HEK293 (cell line): ENCODE measurements around the gene TCF15.
A peak's percentile ranks its signal among the peaks of the same experiment; 100 is the strongest.

Experiments used
- CTCF ChIA-PET: fragments of 350-600 bp; formaldehyde crosslinking; extraction: SDS; loops from one replicate; lab custom pipeline; 2021; ENCODE audit warnings: antibody characterized with exemption; lab: Yijun Ruan, JAX
- POLR2A ChIA-PET: fragments of 300-600 bp; formaldehyde crosslinking; extraction: SDS; loops from one replicate; lab custom pipeline; 2020; ENCODE audit warnings: antibody characterized with exemption, inconsistent platforms; lab: Yijun Ruan, JAX
- H3K27ac ChIP-seq: fragments of 200-500 bp; sonication (Bioruptor generic); 2 replicates; pipeline ENCODE4 v1.5.1; 2014; ENCODE audit warnings: low read depth, low read length, control low read depth, inconsistent platforms; ENCODE audit errors: extremely low read depth
- H3K36me3 ChIP-seq, 2 experiments: fragments of 200-500 bp in 1 of 2; sonication (Bioruptor generic) in 1 of 2; 1 replicate in 1 of 2; 2 replicates in 1 of 2; pipeline ENCODE4 v1.5.1; 2014 to 2017; ENCODE audit warnings: inconsistent platforms in 2 of 2, low read length in 2 of 2; ENCODE audit not compliant: control insufficient read depth in 2 of 2, insufficient read depth in 1 of 2
- H3K4me1 ChIP-seq: fragments of 200-500 bp; sonication (Bioruptor generic); 2 replicates; pipeline ENCODE4 v1.5.1; 2014; ENCODE audit warnings: mild to moderate bottlenecking, low read length, inconsistent platforms; ENCODE audit not compliant: control insufficient read depth, insufficient read depth
- H3K4me3 ChIP-seq: 2 replicates; pipeline ENCODE4 v1.5.1; 2011; ENCODE audit warnings: low read depth, mild to moderate bottlenecking, control low read depth, low read length, moderate library complexity
- H3K9me3 ChIP-seq: fragments of 200-500 bp; sonication (Bioruptor generic); 2 replicates; pipeline ENCODE4 v1.5.1; 2014; ENCODE audit warnings: low read depth, low read length, inconsistent platforms; ENCODE audit not compliant: control insufficient read depth, insufficient read depth
- BCL11B ChIP-seq: fragments of 450-650 bp; formaldehyde crosslinking; IDR thresholded peaks from 2 replicates; pipeline ENCODE4 v1.5.1; 2016; ENCODE audit warnings: low read depth, missing biosample characterization, missing genetic modification characterization
- INSM2 ChIP-seq: fragments of 450-650 bp; formaldehyde crosslinking; IDR thresholded peaks from 2 replicates; pipeline ENCODE4 v1.5.1; 2016; ENCODE audit warnings: missing biosample characterization, missing genetic modification characterization
- PRDM4 ChIP-seq: fragments of 450-650 bp; formaldehyde crosslinking; IDR thresholded peaks from 2 replicates; pipeline ENCODE4 v1.5.1; 2017; ENCODE audit warnings: missing biosample characterization, missing genetic modification characterization
- RBAK ChIP-seq: fragments of 450-650 bp; formaldehyde crosslinking; IDR thresholded peaks from 2 replicates; pipeline ENCODE4 v1.5.1; 2016; ENCODE audit warnings: missing biosample characterization, missing genetic modification characterization
- ZFHX2 ChIP-seq: fragments of 450-650 bp; formaldehyde crosslinking; conservative IDR thresholded peaks from 2 replicates; pipeline ENCODE4 v1.5.1; 2016; ENCODE audit warnings: missing biosample characterization, missing genetic modification characterization
- ZIC2 ChIP-seq: fragments of 450-650 bp; formaldehyde crosslinking; IDR thresholded peaks from 2 replicates; pipeline ENCODE4 v1.5.1; 2016; ENCODE audit warnings: missing biosample characterization, missing genetic modification characterization
- ZNF155 ChIP-seq: fragments of 450-650 bp; formaldehyde crosslinking; IDR thresholded peaks from 2 replicates; pipeline ENCODE4 v1.5.1; 2016; ENCODE audit warnings: missing biosample characterization, missing genetic modification characterization
- ZNF221 ChIP-seq: fragments of 450-650 bp; formaldehyde crosslinking; IDR thresholded peaks from 2 replicates; pipeline ENCODE4 v1.5.1; 2017; ENCODE audit warnings: missing biosample characterization, missing genetic modification characterization, borderline replicate concordance
- ZNF23 ChIP-seq: fragments of 450-650 bp; formaldehyde crosslinking; IDR thresholded peaks from 2 replicates; pipeline ENCODE4 v1.5.1; 2016; ENCODE audit warnings: missing biosample characterization, missing genetic modification characterization, borderline replicate concordance
- ZNF561 ChIP-seq: fragments of 450-650 bp; IDR thresholded peaks from 2 replicates; pipeline ENCODE4 v1.5.1; 2018; ENCODE audit warnings: missing biosample characterization, missing genetic modification characterization, borderline replicate concordance
- ZNF629 ChIP-seq: fragments of 450-650 bp; formaldehyde crosslinking; IDR thresholded peaks from 2 replicates; pipeline ENCODE4 v1.5.1; 2017; ENCODE audit warnings: missing biosample characterization, missing genetic modification characterization

Gene TCF15

GRCh38 chr20:611843-612185, 1.7 kb upstream of the TCF15 start:
- H3K4me1 ChIP-seq, result no peaks in the 10 kb centered on the region

GRCh38 chr20:611047-611842, 1.1 kb upstream of the TCF15 start:
- no peak overlapping the region for H3K4me3 ChIP-seq
- no peaks in the 10 kb centered on the region for H3K4me1 ChIP-seq
- TF ChIP-seq ZNF629 (tag by site-specific recombination), result no peak
- CTCF ChIA-PET, result interaction anchor here (1.4 to 1.7 kb wide), 2 partner anchors 34 to 41 kb away, joined by 3 to 10 read pairs; no protein-coding TSS in a partner anchor
- no peaks in the 10 kb centered on the region for H3K9me3 ChIP-seq
- H3K36me3 ChIP-seq, result no peaks in the 10 kb centered on the region
- POLR2A ChIA-PET, result no interaction called here
- H3K27ac ChIP-seq, result no peak overlapping the region

More at GRCh38 chr20:611843-612185, 1.7 kb upstream of the TCF15 start:
- TF ChIP-seq ZNF155 (tag by site-specific recombination) (no peak), ZIC2 (tag by site-specific recombination) (0 out of 2 replicates have a peak, but pooled peaks have one; percentile 7)
- TF ChIP-seq, all 188 proteins: peak for 1
- no peak overlapping the region for H3K27ac ChIP-seq
- no peaks in the 10 kb centered on the region for H3K9me3 ChIP-seq
- H3K4me3 ChIP-seq, result no peak overlapping the region
- H3K36me3 ChIP-seq, result no peaks in the 10 kb centered on the region
- ChIA-PET CTCF (interaction anchor here (1.7 kb wide), 1 partner anchor 40 kb away, joined by 3 read pairs; no protein-coding TSS in a partner anchor), POLR2A (no interaction called here)

- ChIA-PET CTCF (no interaction called here), POLR2A (no interaction called here)
- Histone ChIP-seq H3K9me3 (no peaks in the 10 kb centered on the region), H3K36me3 (no peaks in the 10 kb centered on the region), H3K27ac (no peak overlapping the region), H3K4me1 (no peaks in the 10 kb centered on the region), H3K4me3 (no peak overlapping the region)
- TF ChIP-seq ZNF221 (tag by site-specific recombination), result no peak
These were observed 641 bp downstream of the TCF15 start for GRCh38 chr20:609371-609964.

GRCh38 chr20:608970-609369, 1.1 kb downstream of the TCF15 start:
- H3K9me3 ChIP-seq, result no peaks in the 10 kb centered on the region
- H3K27ac ChIP-seq, result no peak overlapping the region
- H3K36me3 ChIP-seq, result no peaks in the 10 kb centered on the region
- no peaks in the 10 kb centered on the region for H3K4me1 ChIP-seq
- no peak overlapping the region for H3K4me3 ChIP-seq
- CTCF ChIA-PET, result no interaction called here
- TF ChIP-seq BCL11B (tag by site-specific recombination) (no peak), ZFHX2 (no peak), PRDM4 (tag by site-specific recombination) (no peak), INSM2 (tag by site-specific recombination) (no peak), RBAK (tag by site-specific recombination) (no peak), ZNF561 (no peak), ZNF23 (tag by site-specific recombination) (no peak)
- POLR2A ChIA-PET, result no interaction called here
